ENCODE data around the gene CRYBG1. TPM values are rescaled to one million over a fixed set of nuclear protein-coding genes. Genes with fewer than 3 reads are reported as not detected.
"Not testable (repeated sequence)": the region's sequence is repeated elsewhere in the genome, so short reads cannot be mapped to it uniquely, and the experiment has no call there.

Gene CRYBG1
- total and polyA plus RNA-seq, 8 donors = 2.3 to 9.2 (median 4.3) TPM

GRCh38 chr6:106387875-106388274, 27.4 kb downstream of the CRYBG1 start:
- TF ChIP-seq CTCF (IDR thresholded peaks at IDR 0.05) = no peak
- H3K36me3 ChIP-seq = no peaks in the 10 kb centered on the region
- FAIRE-seq (no peak), ATAC-seq (no peak), DNase-seq (no peak)
- WGBS, 2 donors = 72 to 85% methylated on average over 3 of the region's 3 CpGs
- no peak overlapping the region for H3K27ac ChIP-seq
- peaks cover 0 to 9% (median 0%) of the 10 kb centered on the region in 3 donors for H3K4me1 ChIP-seq
- intact Hi-C loops (cut with DNase I) = no loop called here
- H3K9me3 ChIP-seq = no peaks in the 10 kb centered on the region
- no peak overlapping the region for H3K4me3 ChIP-seq
- H3K27me3 ChIP-seq = no peaks in the 10 kb centered on the region

- Histone ChIP-seq H3K4me3 (no peak overlapping the region), H3K9me3 (no peaks in the 10 kb centered on the region), H3K4me1 (peaks cover 0 to 9% (median 0%) of the 10 kb centered on the region in 3 donors), H3K27ac (peak overlapping the region in 3 of 4 donors; percentile 13 to 55 (median 38)), H3K36me3 (no peaks in the 10 kb centered on the region), H3K27me3 (no peaks in the 10 kb centered on the region)
- WGBS, 2 donors = 52 to 67% methylated on average over 1 of the region's 1 CpG
- DNase-seq (no peak), ATAC-seq (peak; percentile 45 to 86 (median 78)), FAIRE-seq (peak; percentile 26)
- intact Hi-C loops (cut with DNase I) = no loop called here
- no peak for TF ChIP-seq CTCF (IDR thresholded peaks at IDR 0.05)
Observed at GRCh38 chr6:106390088-106390487, 29.6 kb downstream of the CRYBG1 start.

GRCh38 chr6:106396426-106397220, 36.1 kb downstream of the CRYBG1 start:
- H3K4me3 ChIP-seq = no peak overlapping the region
- 78 to 87% methylated on average over 7 of the region's 7 CpGs for WGBS, 2 donors
- TF ChIP-seq CTCF (IDR thresholded peaks at IDR 0.05) = no peak
- H3K4me1 ChIP-seq = no peaks in the 10 kb centered on the region
- FAIRE-seq (no peak), ATAC-seq (no peak), DNase-seq (no peak)
- no peak overlapping the region for H3K27ac ChIP-seq
- no peaks in the 10 kb centered on the region for H3K27me3 ChIP-seq
- H3K9me3 ChIP-seq = no peaks in the 10 kb centered on the region
- intact Hi-C loops (cut with DNase I) = no loop called here
- no peaks in the 10 kb centered on the region for H3K36me3 ChIP-seq

GRCh38 chr6:106397431-106397830, 36.9 kb downstream of the CRYBG1 start:
- Histone ChIP-seq H3K27me3 (no peaks in the 10 kb centered on the region), H3K36me3 (no peaks in the 10 kb centered on the region), H3K4me3 (no peak overlapping the region), H3K4me1 (no peaks in the 10 kb centered on the region), H3K9me3 (no peaks in the 10 kb centered on the region), H3K27ac (no peak overlapping the region)
- intact Hi-C loops (cut with DNase I) = no loop called here
- WGBS, 2 donors = 92 to 96% methylated on average over 2 of the region's 2 CpGs
- no peak for ATAC-seq
- no peak for TF ChIP-seq CTCF (IDR thresholded peaks at IDR 0.05)
- no peak for FAIRE-seq
- DNase-seq = no peak

- Histone ChIP-seq H3K27ac (no peak overlapping the region), H3K9me3 (no peaks in the 10 kb centered on the region), H3K36me3 (no peaks in the 10 kb centered on the region), H3K27me3 (no peaks in the 10 kb centered on the region), H3K4me1 (no peaks in the 10 kb centered on the region), H3K4me3 (no peak overlapping the region)
- ATAC-seq = peak in 1 of 4 donors; percentile 35
- DNase-seq = no peak
- intact Hi-C loops (cut with DNase I) = no loop called here
- FAIRE-seq = no peak
- 65 to 67% methylated on average over 3 of the region's 3 CpGs for WGBS, 2 donors
- no peak for TF ChIP-seq CTCF (IDR thresholded peaks at IDR 0.05)
Observed at GRCh38 chr6:106398621-106399020, 38.1 kb downstream of the CRYBG1 start.

- H3K9me3 ChIP-seq; H3K27me3 ChIP-seq; intact Hi-C loops (cut with DNase I); DNase-seq; ATAC-seq; FAIRE-seq; H3K36me3 ChIP-seq; H3K4me1 ChIP-seq; H3K4me3 ChIP-seq; H3K27ac ChIP-seq: not testable (repeated sequence)
- WGBS, 2 donors = 81% methylated on average over 4 to 5 of the region's 5 CpGs
Observed at GRCh38 chr6:106405044-106405443, 44.5 kb downstream of the CRYBG1 start.

Data from pancreas (tissue), 10 donors.